Measurements from ENCODE around the gene OSER1. TPM values are rescaled to one million over a fixed set of nuclear protein-coding genes. Genes with fewer than 3 reads are reported as not detected.

OSER1 gene
- total RNA-seq, 1 experiment from 2014 or later: 35.7 TPM

GRCh38 chr20:44204832-44205215, 5.7 kb downstream of the OSER1 start:
- H3K36me3 Mint-ChIP-seq (ENCODE audit: insufficient read depth in 1 of 3, low read depth in 3 of 3): peaks cover 22 to 60% (median 54%) of the 10 kb centered on the region in 3 experiments
- Histone ChIP-seq H3K27ac (ENCODE audit: insufficient read length, low read depth, low read length) (no peak overlapping the region), H3T11ph (ENCODE audit: low read length) (no peak overlapping the region), H3K23ac (ENCODE audit: insufficient read length, low read depth, low read length) (no peak overlapping the region), H3K9ac (ENCODE audit: extremely low read depth, insufficient read length, low read length) (no peak overlapping the region), H3K4ac (ENCODE audit: low read depth, low read length) (no peak overlapping the region), H3K56ac (ENCODE audit: insufficient read length, low read depth, low read length) (no peak overlapping the region), H3K79me2 (ENCODE audit: insufficient read depth, low read length) (peaks cover 19% of the 10 kb centered on the region), H2BK12ac (ENCODE audit: insufficient read length, low read depth, low read length) (no peak overlapping the region), H3K79me1 (ENCODE audit: insufficient read depth, low read depth, low read length, poor library complexity, severe bottlenecking) (peaks cover 5% of the 10 kb centered on the region), H2BK5ac (ENCODE audit: insufficient read length, low read length) (no peak overlapping the region), H2AK5ac (ENCODE audit: insufficient read length, low read length) (no peak overlapping the region), H3K9me3 (ENCODE audit: control insufficient read depth, low read depth, low read length) (no peaks in the 10 kb centered on the region), H2BK20ac (ENCODE audit: low read depth, low read length, poor library complexity, severe bottlenecking) (no peak overlapping the region), H4K91ac (ENCODE audit: insufficient read length, low read depth, low read length) (no peak overlapping the region), H3K4me1 (ENCODE audit: insufficient read depth, low read length) (no peaks in the 10 kb centered on the region), H3K4me2 (ENCODE audit: insufficient read depth, insufficient read length, low read length) (no peak overlapping the region), H3K23me2 (ENCODE audit: insufficient read length, low read depth, low read length, poor library complexity, severe bottlenecking) (peaks cover 6% of the 10 kb centered on the region), H4K5ac (ENCODE audit: insufficient read length, low read depth, low read length) (no peak overlapping the region), H2BK15ac (ENCODE audit: low read depth, low read length) (no peak overlapping the region), H3K27me3 (ENCODE audit: insufficient read depth, low read length) (no peaks in the 10 kb centered on the region), H4K8ac (replicated peaks; ENCODE audit: insufficient read length, low read depth, low read length) (no peak overlapping the region), H3K14ac (ENCODE audit: insufficient read depth, low read length) (no peak overlapping the region), H3K18ac (ENCODE audit: insufficient read length, low read depth, low read length) (no peak overlapping the region), H2BK120ac (ENCODE audit: low read depth, low read length, poor library complexity, severe bottlenecking) (no peak overlapping the region), H4K20me1 (ENCODE audit: control insufficient read depth, insufficient read depth, insufficient read length) (no peaks in the 10 kb centered on the region), H2AFZ (ENCODE audit: low read length) (no peak overlapping the region)
- no peak overlapping the region for H3K4me3 Mint-ChIP-seq
- no peak for DNase-seq
- no peak for TF ChIP-seq CTCF (conservative IDR thresholded peaks at IDR 0.05)
- peaks cover 0 to 2% of the 10 kb centered on the region in 2 experiments; a peak in 1 of 5 replicates for H3K9me3 Mint-ChIP-seq
- no CpG with 5 or more reads among the region's 10 CpGs for WGBS (ENCODE audit: extremely low coverage, insufficient read length, low lambda C conversion rate)
- peaks cover 17 to 24% of the 10 kb centered on the region in 2 experiments for H3K4me1 Mint-ChIP-seq
- no peaks in the 10 kb centered on the region for H3K27me3 Mint-ChIP-seq (ENCODE audit: low read depth)
- H3K27ac Mint-ChIP-seq: no peak overlapping the region
